Posterior vena cava (tissue), 2 donors: Measurements from ENCODE around the gene PDK2. TPM values are rescaled to one million over a fixed set of nuclear protein-coding genes. Genes with fewer than 3 reads are reported as not detected.

Experiments
- DNase-seq: peaks from one replicate; pipeline ENCODE4 v3.0.0-alpha.2; 2020; ENCODE audit warnings: low spot score
- intact Hi-C, 2 donors: fragments of 100-400 bp; cut with DNase I; formaldehyde crosslinking; loops; one replicate each; pipeline versions ENCODE4 v1.14.1 to v1.14.2; 2022 to 2023
- long read RNA-seq, 2 donors: library from polyadenylated mRNA; unstranded; transcript quantifications; one replicate each; pipeline ENCODE4 v2.0.0, GENCODE V29; 2020 to 2021
- total RNA-seq, 2 donors: library from RNA; stranded (reverse); fragmentation: NEBNext Ultra II Directional; extraction: Animal tissue kit (Norgen Biotek cat#: 25700); gene quantifications; one replicate each; pipeline ENCODE4 v1.2.1, GENCODE V29; 2021
- donor health status: DM: yes; HTN: yes; CAD: no.
- donor health status: DM: yes; HTN: yes; CAD: no.

The PDK2 gene
- 10 to 100 TPM; 26.0 to 27.7 TPM for total RNA-seq
- long read RNA-seq, donor 1, transcript PDK2-203 (11 exons, 3,440 nt) = major isoform, 18 of 23 reads
- long read RNA-seq, donor 1, partial matches to known transcripts = 2 of 23 reads
- long read RNA-seq, donor 1, other reads (novel, unspliced or antisense) = 0 of 23 reads
- long read RNA-seq, donor 2, transcript PDK2-203 (11 exons, 3,440 nt) = major isoform, 65 of 80 reads
- long read RNA-seq, donor 2, partial matches to known transcripts = 10 of 80 reads
- long read RNA-seq, donor 2, other reads (novel, unspliced or antisense) = 1 of 80 reads

DNA sequence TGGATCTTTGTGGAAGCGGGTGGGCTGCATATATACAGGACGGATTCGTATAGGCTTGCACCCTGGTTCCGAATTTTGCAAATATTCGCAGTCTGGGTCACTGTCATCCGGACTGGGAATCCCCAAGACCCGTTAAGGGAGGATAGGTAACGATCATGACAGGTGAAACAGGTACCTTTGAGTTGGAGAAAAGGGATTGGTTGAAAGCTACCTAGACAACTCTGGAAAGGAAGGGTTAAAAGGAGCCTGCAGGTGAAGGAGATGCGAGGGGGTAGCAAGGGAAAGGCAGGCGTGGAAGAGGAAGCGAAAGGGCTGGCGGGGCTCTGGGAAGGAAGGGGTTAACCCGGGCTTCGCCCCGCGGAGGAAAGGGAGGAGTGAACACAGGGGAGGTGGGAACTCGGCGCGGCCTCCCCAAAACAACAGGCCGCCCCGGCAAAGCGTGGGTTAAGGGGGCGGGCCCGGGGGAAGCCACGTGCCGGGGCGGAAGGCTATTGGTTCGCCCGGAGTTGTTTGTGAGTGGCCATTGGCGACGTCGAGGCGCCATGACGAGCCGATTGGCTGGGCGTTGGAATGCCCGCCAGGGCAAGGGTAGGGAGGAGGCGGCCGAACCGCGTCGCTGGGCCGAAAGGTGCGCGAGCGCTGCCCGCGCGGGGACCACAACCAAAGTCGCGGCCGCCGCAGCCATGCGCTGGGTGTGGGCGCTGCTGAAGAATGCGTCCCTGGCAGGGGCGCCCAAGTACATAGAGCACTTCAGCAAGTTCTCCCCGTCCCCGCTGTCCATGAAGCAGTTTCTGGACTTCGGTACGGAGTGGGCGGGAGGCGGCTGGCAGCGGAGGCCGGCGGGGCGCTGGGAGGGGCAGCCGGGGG lies at the start of gene PDK2:
PDK2 (plus strand) TSS at position 599 of the 867 bp plus-strand sequence; CDS start at position 684, 85 bp downstream.
- DNase-seq = peak; percentile 99
- intact Hi-C loops = loop anchor here (2.0 to 10.0 kb wide), 2 partner anchors 68 to 200 kb away; no protein-coding TSS in a partner anchor

GRCh38 chr17:50046179-50046578 lies 49.0 kb upstream of the PDK2 start:
- no peak for DNase-seq
- intact Hi-C loops = no loop called here

- intact Hi-C loops = no loop called here
- DNase-seq = peak; percentile 38
Measured at GRCh38 chr17:50046667-50047066, 48.5 kb upstream of the PDK2 start.

DNA sequence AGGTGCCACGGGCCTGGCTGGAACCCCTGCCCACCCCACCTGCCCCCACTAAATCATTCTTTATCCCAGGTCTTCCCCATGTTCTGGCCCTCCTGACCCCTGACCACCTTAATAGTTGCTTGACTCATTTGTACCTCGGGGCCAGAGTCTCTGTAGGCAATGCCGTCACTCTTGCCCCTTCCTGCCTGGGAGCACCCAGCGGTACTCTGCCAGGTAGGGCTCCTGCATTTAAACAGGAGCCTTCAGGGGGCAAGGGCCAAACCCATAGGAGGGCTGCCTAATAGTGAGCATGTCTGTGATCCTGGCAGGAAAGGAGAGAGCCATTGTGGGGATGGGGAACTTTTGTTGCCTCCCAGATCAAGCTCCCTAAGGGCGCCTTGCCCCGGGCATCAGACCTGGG lies 48.1 kb upstream of the PDK2 start:
- intact Hi-C loops = no loop called here
- peak; percentile 8 for DNase-seq

DNA sequence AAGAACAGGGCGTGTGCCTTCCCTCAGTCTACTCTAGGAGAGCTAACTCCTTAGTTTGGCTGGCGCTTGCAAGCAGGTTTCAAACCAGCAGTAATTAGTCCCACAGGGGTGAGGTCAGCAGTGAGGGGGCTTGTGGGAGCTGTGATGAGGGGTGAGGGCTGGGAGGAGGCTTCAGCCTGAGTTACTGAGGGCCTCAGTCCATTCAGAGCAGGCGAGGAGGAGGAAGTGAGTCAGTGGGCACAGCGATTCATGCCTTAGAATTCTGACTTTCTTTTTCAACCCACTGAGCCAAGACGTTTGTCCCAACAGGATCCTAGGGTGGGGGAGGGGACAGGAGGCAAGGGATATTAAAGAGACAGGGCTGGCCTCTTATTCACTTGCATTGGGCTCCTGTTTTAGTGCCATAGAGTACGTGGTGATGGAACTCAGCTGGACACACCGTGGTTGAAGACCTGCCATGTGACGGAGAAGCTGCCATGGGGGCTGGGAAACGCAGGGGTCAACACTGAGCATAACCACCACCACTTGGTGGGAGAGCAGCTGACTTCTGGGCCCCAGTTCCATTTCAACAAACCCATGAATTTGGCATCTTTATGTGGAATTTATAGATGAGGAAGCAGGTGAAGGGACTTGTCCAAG lies 47.5 kb upstream of the PDK2 start:
- intact Hi-C loops = no loop called here
- DNase-seq = peak; percentile 54

DNA sequence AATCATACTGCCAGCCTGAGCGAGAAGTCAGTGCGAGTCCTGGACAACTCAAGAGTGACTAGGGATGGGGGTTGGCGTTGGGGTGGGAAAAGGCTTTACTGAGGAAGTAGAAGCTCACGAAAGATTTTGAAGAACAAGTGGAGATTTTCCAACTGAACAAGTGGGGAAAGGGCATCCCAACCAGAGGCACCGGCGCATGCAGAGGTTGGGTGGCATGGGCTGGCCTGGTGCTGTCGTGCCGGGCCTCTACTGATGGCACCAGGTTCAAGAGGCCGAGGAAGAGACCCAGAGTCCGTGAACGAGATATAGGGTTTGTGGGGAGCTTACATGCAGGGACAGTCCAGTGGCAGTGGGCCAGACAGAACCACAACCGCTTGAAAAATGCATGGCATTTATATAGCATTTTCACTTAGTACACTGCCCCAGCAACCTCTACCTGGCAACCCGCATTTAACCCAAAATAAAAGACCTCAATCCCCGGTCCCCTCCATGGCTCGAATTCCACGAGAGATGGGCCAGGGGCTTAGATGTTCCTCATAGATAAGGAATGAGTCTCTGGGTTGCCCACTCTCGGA lies 46.9 kb upstream of the PDK2 start:
- DNase-seq = peak; percentile 51
- intact Hi-C loops = no loop called here

GRCh38 chr17:50048988-50049387 lies 46.2 kb upstream of the PDK2 start:
- intact Hi-C loops = no loop called here
- DNase-seq = peak; percentile 49

DNA sequence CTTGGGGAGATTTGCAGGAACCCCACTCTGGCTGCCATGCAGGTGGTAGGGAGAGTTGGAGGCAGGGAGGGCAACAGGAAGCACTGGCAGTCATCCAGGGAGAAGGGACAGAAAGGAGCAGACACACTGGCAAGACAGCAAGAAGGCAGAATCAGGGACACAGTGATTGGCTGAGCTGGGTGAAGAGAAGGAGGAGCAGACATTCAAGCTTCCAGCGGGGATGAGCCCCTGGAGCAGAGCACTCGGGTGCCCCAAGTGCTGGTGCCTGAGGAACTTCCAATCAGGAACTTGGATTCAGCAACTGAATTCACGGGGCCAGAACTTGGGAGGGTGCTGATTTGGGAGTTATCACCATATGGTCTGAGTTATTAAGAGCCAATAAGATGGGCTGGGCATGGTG lies 45.5 kb upstream of the PDK2 start:
- intact Hi-C loops = no loop called here
- peak; percentile 32 for DNase-seq

DNA sequence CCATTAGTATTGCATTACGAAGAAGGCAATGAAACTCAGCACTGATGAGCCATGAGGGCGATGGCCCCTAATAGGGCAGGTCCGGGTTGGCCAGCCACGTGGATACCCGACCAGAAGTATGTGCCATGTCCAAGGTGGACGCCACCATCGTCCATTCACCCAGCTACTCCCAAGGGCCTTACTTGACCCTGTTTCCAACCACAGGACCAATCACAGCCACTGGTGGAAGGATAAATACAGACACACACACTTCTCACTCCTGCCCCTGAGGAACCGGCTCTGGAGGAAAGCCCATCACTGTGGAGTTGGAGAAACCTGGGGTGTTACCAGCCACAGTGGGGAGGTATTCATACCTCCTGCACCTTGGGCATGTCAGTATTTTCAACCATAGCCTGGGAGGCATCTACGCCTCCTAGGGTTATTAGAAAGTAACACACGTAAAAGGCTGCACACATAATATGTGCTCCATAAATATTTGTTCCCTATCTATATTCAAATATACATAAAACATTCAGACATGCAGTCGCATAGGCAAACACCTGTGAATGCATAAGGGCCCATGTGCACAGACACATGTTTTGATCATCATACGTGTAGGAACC lies 44.6 kb upstream of the PDK2 start:
- DNase-seq = no peak
- intact Hi-C loops = no loop called here

GRCh38 chr17:50051082-50051576 lies 44.0 kb upstream of the PDK2 start:
- intact Hi-C loops = no loop called here
- no peak for DNase-seq

DNA sequence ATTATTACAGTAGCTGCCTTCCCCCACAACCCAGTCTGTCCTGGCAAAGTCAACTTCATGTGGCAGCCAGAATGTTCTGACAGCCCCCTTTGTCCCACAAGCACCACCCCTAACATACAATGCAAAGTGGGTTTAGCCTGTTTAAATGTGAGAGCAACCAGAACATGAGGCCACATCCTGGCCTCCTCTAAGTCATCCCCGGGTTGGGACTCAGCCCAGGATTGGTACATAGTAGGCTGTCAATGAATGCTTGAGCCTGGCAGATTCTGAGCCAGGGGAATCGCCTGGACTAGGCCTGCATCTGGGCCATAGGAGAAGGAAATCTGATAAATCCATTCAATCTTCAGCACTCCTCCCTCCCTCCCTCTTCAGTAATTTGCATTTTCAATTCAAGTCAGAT lies 43.5 kb upstream of the PDK2 start:
- DNase-seq = no peak
- intact Hi-C loops = no loop called here

DNA sequence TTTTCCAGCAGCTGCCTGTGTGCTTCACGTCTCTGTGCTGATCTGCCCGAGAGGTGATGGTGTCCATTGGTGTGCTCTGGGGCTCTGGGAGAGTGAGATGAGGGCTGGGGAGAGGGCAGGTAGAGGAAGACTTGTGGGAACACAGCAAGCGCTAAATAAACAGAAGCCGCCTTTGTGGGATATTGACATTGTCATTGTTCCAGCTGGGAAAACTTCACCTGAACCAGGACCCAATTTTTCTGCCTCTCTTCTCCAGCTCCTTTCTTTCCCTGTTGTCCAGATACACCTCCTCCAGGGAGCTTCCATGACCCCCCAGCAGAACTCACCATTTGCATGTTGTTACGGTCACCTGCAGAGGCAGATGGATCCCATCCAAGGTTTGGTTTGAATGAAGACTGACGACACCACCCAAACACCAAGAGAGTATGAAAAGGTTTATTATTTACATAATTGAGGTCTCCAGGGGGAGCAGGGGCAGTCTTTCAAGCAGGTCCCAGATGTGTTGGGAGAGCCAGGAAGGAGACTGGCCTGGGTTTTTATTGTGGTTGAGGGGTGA lies 42.8 kb upstream of the PDK2 start:
- intact Hi-C loops = no loop called here
- DNase-seq = no peak

GRCh38 chr17:50052822-50053653 lies 42.1 kb upstream of the PDK2 start:
- DNase-seq = no peak
- intact Hi-C loops = no loop called here

DNA sequence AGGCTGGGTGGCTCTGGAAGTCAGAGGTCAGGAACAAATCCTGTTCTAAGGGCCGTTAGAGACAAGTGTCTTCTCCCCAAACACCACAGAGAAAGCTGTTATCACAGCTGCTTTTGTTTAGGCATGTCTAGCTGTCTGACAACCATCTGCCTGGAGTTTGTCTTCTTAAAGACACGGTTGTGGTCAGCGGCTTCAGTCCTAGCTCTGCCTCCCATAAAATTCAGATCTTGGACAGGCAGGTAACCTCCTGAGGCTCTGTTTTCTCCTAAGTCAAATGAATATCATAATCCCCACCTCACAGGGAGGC lies 41.5 kb upstream of the PDK2 start:
- intact Hi-C loops = no loop called here
- DNase-seq = no peak

DNA sequence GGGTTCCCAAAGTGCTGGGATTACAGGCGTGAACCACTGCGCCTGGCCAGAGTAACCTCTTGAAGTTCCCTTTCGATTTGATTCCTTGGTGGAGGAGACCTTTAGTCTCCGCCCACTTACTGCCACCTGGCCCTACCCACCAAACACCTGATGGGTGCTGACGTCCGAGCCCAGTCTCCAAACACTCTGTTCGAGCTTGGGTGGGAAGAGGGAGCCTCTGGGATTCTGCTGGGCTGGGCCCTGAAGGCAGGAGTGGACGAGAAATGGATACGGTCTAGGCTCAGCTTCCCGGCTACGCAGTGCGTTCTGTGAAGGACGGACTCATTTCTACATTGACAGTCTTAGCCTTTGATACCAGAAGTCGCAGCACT lies 40.1 kb upstream of the PDK2 start:
- DNase-seq = no peak
- intact Hi-C loops = no loop called here

GRCh38 chr17:50055426-50056216 lies 39.5 kb upstream of the PDK2 start, which contains the start of gene ITGA3:
Gene ITGA3, plus strand, starts transcription at chr17:50056110. Its CDS starts 330 bp downstream, at chr17:50056440.
- DNase-seq = peak; percentile 93
- intact Hi-C loops = no loop called here

- intact Hi-C loops = no loop called here
- DNase-seq = no peak
Measured at GRCh38 chr17:50056217-50056960, 38.8 kb upstream of the PDK2 start.
